HG02973 (cell line): ENCODE results near the gene JMJD6.
"Not testable (repeated sequence)": the region's sequence is repeated elsewhere in the genome, so short reads cannot be mapped to it uniquely, and the experiment has no call there.

Source experiments
- ATAC-seq: cut with Tn5 transposase; IDR thresholded peaks from one replicate; pipeline ENCODE4 v1.9.1; 2021; ENCODE audit warnings: moderate library complexity; ENCODE audit not compliant: unreplicated experiment

The JMJD6 gene

DNA sequence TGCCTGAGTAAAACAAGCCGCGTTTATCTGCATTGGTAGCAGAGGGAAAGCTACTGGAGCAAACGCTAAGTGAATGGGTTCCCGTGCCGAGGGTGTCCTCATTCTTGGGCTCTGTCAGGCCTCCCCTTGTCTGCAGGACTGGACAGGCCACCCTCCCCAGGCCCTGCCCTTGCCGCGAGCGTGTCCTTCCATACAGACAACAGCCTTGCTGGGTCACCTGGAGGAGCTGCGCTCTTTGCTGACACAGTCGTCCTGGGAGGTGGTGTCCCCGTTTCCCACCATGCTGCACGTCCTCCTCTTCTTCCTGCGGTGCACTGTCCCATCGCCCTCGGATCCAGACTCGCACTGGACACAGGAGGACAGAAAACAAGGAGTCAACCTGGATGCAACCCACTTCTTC lies 7.9 kb downstream of the JMJD6 start:
- ATAC-seq = no peak

- ATAC-seq = no peak
These were observed 9.6 kb downstream of the JMJD6 start for GRCh38 chr17:76716839-76717215.

DNA sequence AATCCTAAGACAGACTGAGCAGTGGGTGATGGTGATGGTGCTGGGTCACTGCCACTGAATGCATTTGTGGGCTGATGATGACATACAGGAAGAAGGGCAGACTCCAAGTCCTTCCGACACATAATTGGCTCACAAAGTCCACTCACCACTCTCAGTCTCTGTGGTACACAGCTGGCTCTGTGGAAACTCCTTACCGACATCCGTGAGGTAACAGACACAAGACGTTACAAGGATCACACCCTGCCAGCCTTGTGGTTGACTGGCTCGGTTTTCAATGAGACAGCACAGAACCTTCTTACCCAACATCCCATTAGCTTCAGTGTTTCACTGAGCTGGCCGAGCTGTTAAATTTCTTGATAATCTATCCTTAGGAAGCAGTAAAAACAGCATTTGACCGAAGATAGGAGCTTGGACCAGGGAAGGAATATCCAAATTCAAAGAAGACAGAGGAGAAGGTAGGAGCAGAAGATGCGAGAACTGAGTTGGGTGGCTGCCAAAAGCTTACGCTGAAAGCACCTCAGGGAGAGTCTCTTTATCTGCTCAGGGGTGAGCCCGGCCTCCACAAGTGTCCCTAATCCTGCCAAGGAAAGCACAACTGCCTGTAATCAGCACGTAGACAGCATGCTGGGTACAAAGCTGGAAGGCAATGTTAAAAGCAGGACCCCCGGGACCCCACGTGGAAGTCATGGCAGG lies 10.1 kb downstream of the JMJD6 start:
- ATAC-seq = no peak

DNA sequence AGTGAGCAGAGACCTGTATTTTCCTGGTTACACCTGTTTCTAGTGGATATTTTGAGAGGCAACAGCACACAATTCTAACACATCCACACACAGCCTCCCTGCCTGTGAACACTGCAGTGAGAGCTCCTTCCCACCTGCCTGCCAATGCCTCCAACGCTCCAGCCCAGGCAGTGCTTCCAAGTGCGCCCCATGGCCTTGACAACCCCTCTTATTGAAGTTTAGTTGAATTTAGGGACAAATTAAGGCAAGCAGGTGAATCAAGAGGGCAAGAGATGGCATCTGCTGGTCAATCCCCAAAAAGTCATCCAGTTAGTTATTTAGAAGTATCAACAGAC lies 10.9 kb downstream of the JMJD6 start:
- ATAC-seq = no peak

DNA sequence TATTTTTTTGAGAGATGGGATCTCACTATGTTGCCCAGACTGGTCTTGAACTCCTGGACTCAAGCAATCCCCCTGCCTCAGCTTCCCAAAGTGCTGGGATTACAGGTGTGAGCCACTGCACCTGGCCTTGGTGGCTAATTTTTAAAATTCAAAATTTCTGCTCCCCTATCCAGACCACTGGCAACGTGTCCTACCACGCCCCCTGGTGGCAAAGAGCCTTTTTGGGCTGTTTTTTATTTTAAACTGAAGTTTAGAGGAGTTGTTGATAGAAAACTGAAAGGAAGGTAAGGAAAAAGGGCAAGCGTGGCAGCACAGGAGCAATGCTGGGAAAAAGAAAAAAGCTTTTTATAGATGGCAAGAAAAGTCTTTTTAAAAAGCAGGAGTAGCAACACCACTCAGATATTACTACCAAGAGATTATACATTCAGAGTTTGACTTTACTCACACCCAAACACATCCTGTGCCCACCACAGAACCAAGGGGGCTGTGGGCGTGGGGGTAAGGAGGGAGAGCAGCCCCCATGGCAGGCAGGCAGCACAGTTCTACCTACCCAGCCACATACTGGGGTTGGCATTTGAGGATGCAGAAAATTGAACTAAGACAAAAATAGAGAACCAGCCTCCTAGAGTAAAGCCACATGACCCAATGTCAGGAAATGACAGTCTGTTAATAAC lies 11.4 kb downstream of the JMJD6 start:
- no peak for ATAC-seq

- ATAC-seq = no peak
These were observed 12.1 kb downstream of the JMJD6 start for GRCh38 chr17:76714336-76714735.

GRCh38 chr17:76713765-76714164 lies 12.6 kb downstream of the JMJD6 start:
- ATAC-seq = no peak

GRCh38 chr17:76712321-76712720 lies 14.1 kb downstream of the JMJD6 start:
- not testable (repeated sequence) for ATAC-seq

DNA sequence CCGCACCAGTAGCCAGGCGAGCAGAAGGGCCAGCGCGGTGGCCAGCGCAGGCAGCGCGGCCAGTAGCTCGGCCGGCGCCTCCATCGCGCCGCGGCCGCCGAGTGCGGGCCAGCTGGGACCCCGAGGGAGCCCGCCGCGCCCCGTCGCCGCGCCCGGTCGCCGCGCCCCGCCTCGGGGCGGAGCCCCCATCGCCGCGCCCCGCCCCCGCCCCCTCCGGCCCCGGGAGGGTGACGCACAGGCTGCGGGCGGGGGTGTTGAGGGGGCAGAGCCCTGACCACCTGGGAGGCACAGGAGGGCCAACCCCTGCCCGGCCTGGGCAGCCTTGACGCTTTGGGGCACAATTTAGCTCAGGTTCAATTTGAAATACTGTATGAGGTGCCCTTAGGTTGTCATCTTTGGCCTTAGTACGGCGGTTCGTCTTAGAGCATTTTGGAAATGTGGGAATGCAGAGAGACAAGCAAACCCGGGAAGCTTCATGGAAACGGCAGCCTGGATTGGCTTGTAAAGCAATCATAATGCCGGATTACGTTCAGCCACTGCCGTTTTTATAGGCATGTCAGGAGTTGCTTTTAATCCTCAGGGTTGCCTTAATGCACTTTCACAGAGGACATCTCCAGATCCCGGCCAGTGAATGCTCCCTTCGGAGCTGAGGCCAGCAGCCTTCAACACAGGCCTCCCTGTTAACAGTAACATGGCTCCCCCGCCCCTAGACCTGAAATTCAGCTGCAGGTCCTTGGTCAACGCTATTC lies 15.4 kb downstream of the JMJD6 start, which contains the start of gene MXRA7:
TSS of gene MXRA7 (minus strand) at position 103 of the 749 bp plus-strand sequence. CDS start at position 84, 19 bp downstream.
- ATAC-seq = no peak

- ATAC-seq = not testable (repeated sequence)
These were observed 16.2 kb downstream of the JMJD6 start for GRCh38 chr17:76709951-76710862.

GRCh38 chr17:76709077-76709950 lies 17.1 kb downstream of the JMJD6 start:
- ATAC-seq = no peak

- ATAC-seq = no peak
These were observed 18.2 kb downstream of the JMJD6 start for GRCh38 chr17:76707985-76708807.

DNA sequence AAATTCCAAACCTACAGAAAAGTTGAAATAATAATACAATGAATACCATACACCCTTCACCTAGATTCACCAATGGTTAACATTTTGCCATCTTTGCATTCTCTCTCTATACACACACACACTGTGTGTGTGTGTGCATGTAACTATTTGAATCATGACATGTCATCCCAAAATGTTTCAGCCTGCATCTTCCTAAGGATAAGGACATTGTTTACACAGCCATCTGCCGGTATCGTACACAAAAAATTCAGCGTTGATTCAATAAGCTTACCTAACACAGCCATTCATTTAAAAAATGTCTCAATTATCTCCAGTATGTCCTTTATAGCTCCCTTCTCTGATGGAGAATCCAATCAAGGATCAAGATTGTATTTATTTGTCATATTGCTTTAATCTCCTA lies 19.6 kb downstream of the JMJD6 start:
- ATAC-seq = no peak

GRCh38 chr17:76704805-76705204 lies 21.6 kb downstream of the JMJD6 start:
- ATAC-seq = no peak

- ATAC-seq = no peak
These were observed 23.3 kb downstream of the JMJD6 start for GRCh38 chr17:76702941-76703637.

DNA sequence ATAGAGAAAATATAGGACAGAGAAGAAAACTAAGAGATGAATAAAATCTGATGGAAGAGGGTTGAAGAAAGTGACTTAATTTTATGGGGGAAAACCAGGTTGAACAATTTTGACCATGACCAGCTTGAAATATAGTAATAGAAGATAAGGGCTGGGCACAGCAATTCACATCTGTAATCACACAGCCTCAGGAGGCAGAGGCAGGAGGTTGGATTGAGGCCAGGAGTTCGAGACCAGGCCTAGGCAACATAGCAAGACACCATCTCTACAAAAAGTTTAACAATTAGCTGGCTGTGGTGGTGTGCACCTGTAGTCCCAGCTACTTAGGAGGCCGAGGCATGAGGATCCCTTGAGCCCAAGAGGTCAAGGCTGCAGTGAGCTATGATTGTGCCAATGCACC lies 24.3 kb downstream of the JMJD6 start:
- no peak for ATAC-seq

DNA sequence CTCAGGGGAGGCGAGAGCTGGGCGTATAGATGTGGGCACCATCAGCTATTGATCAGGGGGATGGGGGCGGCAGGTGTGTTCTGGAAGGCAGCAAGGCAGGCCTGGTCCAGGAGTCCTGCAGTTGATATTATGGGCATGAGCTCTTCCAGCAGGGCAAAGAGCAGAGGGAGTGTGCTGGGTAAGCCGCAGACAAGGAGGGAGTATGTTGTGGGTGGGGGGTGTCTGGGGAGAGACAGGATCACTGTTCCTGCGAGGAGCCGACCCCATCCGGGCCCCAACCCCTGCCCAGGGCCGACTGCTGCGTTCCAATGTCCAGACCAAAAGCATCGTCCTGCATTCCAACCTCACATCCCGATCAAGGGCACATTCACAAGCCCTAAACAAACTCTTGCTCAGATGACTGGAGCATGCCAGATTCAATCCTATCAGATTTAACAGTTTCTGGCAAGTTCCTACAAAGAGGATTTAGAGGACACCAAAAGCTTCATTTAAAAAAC lies 24.9 kb downstream of the JMJD6 start:
- no peak for ATAC-seq
